Measurements from ENCODE around the gene TMEM255B. TPM values are rescaled to one million over a fixed set of nuclear protein-coding genes. Genes with fewer than 3 reads are reported as not detected.

The TMEM255B gene
- total and polyA plus RNA-seq, 2 donors (not counting 3 experiments of a cell fraction or from before 2014, with no cell fraction given), result 105 to 121 TPM

DNA sequence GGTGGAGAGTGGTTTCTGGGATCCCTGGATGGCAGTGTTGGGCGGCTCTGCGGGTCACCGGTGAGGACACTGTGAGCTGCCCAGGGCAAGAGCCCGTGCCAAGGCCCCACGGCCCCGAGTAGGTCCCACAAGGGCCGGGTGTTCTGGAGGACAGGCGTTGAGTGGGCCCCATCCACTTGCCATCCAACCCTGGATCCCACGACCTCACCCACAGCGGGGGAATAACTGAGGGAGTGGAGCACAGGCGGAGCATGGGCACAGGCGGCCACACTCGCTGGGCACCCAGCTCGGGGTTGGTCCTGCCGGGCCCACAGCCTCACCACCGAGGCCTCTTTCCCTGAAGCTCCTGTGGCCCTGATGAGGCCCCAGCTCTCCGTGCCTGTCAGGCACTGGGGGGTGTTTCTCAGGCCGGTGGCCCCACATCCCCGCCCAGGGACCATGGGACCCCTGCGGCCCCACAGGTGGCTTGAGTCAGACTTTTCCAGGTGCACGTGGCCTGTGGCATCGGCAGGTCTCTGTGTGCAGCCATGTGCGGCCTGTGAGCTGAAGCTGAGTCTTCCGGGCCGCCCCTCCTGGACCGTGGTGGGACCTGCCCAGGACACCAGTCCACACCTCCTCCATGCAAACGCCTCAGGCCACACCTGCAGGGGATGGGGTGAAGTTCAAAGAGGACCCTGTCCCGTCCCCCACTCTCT lies 16.6 kb downstream of the TMEM255B start:
- FAIRE-seq (no peak), DNase-seq (ENCODE audit: low read depth, low spot score) (no peak)
- Histone ChIP-seq H3K9me3 (replicated peaks; ENCODE audit: control insufficient read depth, insufficient read depth, low read length) (no peaks in the 10 kb centered on the region), H3K4me1 (ENCODE audit: control insufficient read depth, extremely low read depth, insufficient read depth, low read length) (peaks cover 39% of the 10 kb centered on the region), H3K79me2 (ENCODE audit: control insufficient read depth, insufficient read depth, low read length) (peaks cover 2% of the 10 kb centered on the region), H2AFZ (ENCODE audit: low read depth, low read length) (no peak overlapping the region), H3K9ac (replicated peaks; ENCODE audit: extremely low read depth, insufficient read depth, low read length) (no peak overlapping the region), H3K4me2 (ENCODE audit: insufficient read depth, low read length) (no peak overlapping the region), H3K36me3 (ENCODE audit: control insufficient read depth in 2 of 2, extremely low read depth in 1 of 2, insufficient read depth in 2 of 2, low read length in 2 of 2) (peaks cover 0 to 5% of the 10 kb centered on the region in 2 experiments), H3K4me3 (replicated peaks in 1 of 3; ENCODE audit: insufficient read depth in 1 of 3, low read depth in 1 of 3, low read length in 3 of 3) (no peak overlapping the region), H4K20me1 (replicated peaks; ENCODE audit: control insufficient read depth, extremely low read depth, insufficient read depth, low read length) (no peaks in the 10 kb centered on the region), H3K9me1 (replicated peaks; ENCODE audit: control insufficient read depth, extremely low read depth, insufficient read depth, low read length) (no peaks in the 10 kb centered on the region), H3K27ac (ENCODE audit: insufficient read depth, low read depth, low read length) (no peak overlapping the region), H3K27me3 (ENCODE audit: control insufficient read depth in 2 of 2, insufficient read depth in 2 of 2, low read length in 2 of 2) (no peaks in the 10 kb centered on the region)
- TF ChIP-seq, protein P1, sequence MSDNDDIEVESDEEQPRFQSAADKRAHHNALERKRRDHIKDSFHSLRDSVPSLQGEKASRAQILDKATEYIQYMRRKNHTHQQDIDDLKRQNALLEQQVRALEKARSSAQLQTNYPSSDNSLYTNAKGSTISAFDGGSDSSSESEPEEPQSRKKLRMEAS (IDR thresholded peaks at IDR 0.05; ENCODE audit: insufficient read depth, insufficient read length), result no peak
- TF ChIP-seq POLR2AphosphoS5 (IDR thresholded peaks at IDR 0.05; ENCODE audit: insufficient read depth, low read depth, low read length), result no peak
- no peak for TF ChIP-seq EZH2 (IDR thresholded peaks at IDR 0.05; ENCODE audit: borderline replicate concordance, low read depth, low read length, severe bottlenecking)
- no peak for TF ChIP-seq POLR2A (IDR thresholded peaks at IDR 0.05; ENCODE audit: low read depth, low read length)
- no peak for TF ChIP-seq JUN (IDR thresholded peaks at IDR 0.05; ENCODE audit: borderline replicate concordance, insufficient read depth, insufficient read length, low read depth)
- TF ChIP-seq, protein P2, sequence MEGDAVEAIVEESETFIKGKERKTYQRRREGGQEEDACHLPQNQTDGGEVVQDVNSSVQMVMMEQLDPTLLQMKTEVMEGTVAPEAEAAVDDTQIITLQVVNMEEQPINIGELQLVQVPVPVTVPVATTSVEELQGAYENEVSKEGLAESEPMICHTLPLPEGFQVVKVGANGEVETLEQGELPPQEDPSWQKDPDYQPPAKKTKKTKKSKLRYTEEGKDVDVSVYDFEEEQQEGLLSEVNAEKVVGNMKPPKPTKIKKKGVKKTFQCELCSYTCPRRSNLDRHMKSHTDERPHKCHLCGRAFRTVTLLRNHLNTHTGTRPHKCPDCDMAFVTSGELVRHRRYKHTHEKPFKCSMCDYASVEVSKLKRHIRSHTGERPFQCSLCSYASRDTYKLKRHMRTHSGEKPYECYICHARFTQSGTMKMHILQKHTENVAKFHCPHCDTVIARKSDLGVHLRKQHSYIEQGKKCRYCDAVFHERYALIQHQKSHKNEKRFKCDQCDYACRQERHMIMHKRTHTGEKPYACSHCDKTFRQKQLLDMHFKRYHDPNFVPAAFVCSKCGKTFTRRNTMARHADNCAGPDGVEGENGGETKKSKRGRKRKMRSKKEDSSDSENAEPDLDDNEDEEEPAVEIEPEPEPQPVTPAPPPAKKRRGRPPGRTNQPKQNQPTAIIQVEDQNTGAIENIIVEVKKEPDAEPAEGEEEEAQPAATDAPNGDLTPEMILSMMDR (IDR thresholded peaks at IDR 0.05; ENCODE audit: extremely low read depth in 1 of 2, insufficient read depth in 1 of 2, low read depth in 1 of 2, low read length in 2 of 2), result no peak
- TF ChIP-seq FOS (IDR thresholded peaks at IDR 0.05; ENCODE audit: borderline replicate concordance, insufficient read depth, low read length), result no peak
- no peak for TF ChIP-seq MYC (IDR thresholded peaks at IDR 0.05; ENCODE audit: low read depth, low read length)
- no peak for TF ChIP-seq GATA2 (IDR thresholded peaks at IDR 0.05; ENCODE audit: insufficient read depth, insufficient read length, low read depth, low read length)
- POLR2A ChIA-PET, result no interaction called here
- dilution Hi-C loops (cut with MboI; ENCODE audit: extremely low pct_ligation_motif_present, low sequenced_read_pairs), result no loop called here
- intact Hi-C loops (cut with micrococcal nuclease), result no loop called here
- CTCF ChIA-PET, result no interaction called here
- no TSS peak for BruUV-seq (replicated peaks)
